Measurements from ENCODE around the gene G6PC3. TPM values are rescaled to one million over a fixed set of nuclear protein-coding genes. Genes with fewer than 3 reads are reported as not detected.

Gene G6PC3
- total and polyA plus RNA-seq, 7 donors: 8.4 to 45.5 (median 25.7) TPM

DNA sequence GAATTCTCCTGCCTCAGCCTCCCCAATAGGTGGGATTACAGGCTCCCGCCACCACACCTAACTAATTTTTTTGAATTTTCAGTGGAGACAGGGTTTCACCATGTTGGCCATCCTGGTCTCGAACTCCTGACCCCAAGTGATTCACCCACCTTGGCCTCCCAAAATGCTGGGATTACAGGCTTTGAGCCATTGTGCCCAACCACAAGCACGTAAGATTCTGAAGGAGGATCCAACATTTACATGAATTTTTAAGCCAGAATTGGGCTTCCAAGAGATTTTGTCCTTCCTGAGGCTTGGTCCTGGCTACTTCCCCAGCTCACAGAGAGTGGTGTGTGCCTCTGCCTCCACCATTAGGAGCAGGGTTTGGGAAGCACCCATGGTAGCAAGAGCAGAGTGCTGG, 11.1 kb downstream of the G6PC3 start:
- no peak overlapping the region for H3K4me3 ChIP-seq
- peaks cover 31 to 97% (median 66%) of the 10 kb centered on the region in 4 donors for H3K36me3 ChIP-seq
- H3K9me3 ChIP-seq: no peaks in the 10 kb centered on the region
- no peaks in the 10 kb centered on the region for H3K27me3 ChIP-seq
- intact Hi-C loops (cut with DNase I): loop anchor here (5.0 kb wide), 1 partner anchor 841 kb away; no protein-coding TSS in a partner anchor
- DNase-seq: no peak
- TF ChIP-seq POLR2AphosphoS5 (IDR thresholded peaks at IDR 0.05) (no peak), EP300 (IDR thresholded peaks at IDR 0.05) (no peak), POLR2A (IDR thresholded peaks at IDR 0.05) (no peak)
- TF ChIP-seq, protein P1, sequence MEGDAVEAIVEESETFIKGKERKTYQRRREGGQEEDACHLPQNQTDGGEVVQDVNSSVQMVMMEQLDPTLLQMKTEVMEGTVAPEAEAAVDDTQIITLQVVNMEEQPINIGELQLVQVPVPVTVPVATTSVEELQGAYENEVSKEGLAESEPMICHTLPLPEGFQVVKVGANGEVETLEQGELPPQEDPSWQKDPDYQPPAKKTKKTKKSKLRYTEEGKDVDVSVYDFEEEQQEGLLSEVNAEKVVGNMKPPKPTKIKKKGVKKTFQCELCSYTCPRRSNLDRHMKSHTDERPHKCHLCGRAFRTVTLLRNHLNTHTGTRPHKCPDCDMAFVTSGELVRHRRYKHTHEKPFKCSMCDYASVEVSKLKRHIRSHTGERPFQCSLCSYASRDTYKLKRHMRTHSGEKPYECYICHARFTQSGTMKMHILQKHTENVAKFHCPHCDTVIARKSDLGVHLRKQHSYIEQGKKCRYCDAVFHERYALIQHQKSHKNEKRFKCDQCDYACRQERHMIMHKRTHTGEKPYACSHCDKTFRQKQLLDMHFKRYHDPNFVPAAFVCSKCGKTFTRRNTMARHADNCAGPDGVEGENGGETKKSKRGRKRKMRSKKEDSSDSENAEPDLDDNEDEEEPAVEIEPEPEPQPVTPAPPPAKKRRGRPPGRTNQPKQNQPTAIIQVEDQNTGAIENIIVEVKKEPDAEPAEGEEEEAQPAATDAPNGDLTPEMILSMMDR (IDR thresholded peaks at IDR 0.05): no peak
- H3K4me1 ChIP-seq: peaks cover 0 to 9% (median 6%) of the 10 kb centered on the region in 4 donors
- no peak overlapping the region for H3K27ac ChIP-seq
- WGBS, 2 donors: 95 to 97% methylated on average over 3 of the region's 3 CpGs

DNA sequence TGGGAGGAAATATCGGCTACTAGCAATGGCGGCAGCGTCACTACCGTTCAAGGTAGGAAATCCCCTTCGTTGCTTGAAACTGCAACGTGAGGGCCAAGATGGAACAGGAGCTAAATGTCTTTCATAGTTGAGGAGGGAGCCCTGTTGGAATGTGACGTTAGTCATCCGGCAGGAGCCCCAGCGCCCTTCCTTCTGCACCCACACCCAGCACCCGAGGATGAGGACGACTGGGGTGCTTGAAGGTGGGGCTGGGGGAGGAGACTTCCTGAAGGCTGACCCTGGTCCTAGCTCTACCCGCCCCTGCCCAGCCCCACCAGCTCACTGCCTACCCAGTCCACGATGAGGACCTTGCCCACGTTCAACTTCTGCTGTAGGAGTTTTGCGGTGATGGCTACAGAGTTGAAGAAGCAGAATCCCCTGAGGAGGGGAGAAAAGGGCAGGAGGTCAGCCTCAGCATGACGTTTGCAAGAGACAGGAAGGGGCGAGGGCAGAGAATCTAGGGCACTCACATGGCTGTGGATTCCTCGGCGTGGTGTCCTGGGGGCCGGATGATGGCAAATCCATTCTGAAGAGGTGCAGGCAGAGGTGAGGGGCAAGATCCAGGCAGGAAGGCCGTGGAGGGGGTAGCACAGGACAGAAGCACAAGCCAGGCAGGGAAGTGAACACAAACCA, 11.9 kb downstream of the G6PC3 start:
- H3K36me3 ChIP-seq: peaks cover 31 to 90% (median 60%) of the 10 kb centered on the region in 4 donors
- intact Hi-C loops (cut with DNase I): loop anchor here (5.0 kb wide), 1 partner anchor 840 kb away; no protein-coding TSS in a partner anchor
- no peaks in the 10 kb centered on the region for H3K9me3 ChIP-seq
- no peak for DNase-seq
- H3K4me3 ChIP-seq: no peak overlapping the region
- H3K27me3 ChIP-seq: no peaks in the 10 kb centered on the region
- WGBS, 2 donors: 88 to 90% methylated on average over 21 of the region's 21 CpGs
- TF ChIP-seq EP300 (IDR thresholded peaks at IDR 0.05): no peak
- no peak for TF ChIP-seq POLR2A (IDR thresholded peaks at IDR 0.05)
- TF ChIP-seq POLR2AphosphoS5 (IDR thresholded peaks at IDR 0.05): no peak
- TF ChIP-seq, protein P1 (IDR thresholded peaks at IDR 0.05): no peak
- H3K4me1 ChIP-seq: peaks cover 0 to 16% (median 13%) of the 10 kb centered on the region in 4 donors
- no peak overlapping the region for H3K27ac ChIP-seq

DNA sequence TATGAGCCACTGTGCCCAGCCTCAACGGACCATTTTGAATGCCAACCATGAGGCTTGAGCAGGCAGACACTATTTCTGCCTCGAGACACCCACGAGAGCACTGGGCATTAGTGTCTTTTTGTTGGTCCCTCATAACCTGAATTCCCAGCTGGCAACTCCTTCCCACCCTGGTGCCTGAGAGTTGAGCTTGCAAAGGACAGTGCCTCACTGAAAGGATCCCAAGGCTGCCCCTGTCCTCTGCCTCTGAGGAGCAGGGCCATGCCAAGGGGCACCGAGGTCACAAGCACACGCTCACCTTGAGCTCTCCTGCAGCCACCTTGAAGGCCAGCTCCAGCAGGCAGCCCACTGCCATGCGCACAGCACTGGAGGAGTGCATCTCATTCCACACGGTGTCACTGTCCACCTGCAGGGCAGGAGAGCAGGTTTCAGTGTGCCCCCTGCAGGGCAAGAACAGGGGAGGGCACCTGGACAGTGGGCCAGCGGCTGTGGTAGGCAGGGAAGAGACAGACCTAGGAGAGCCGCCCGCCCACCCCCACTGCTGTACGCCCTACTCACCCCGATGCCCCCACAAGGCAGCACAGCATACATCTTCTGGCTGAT, 12.8 kb downstream of the G6PC3 start:
- no peaks in the 10 kb centered on the region for H3K9me3 ChIP-seq
- no peak overlapping the region for H3K4me3 ChIP-seq
- 84 to 86% methylated on average over 12 of the region's 12 CpGs for WGBS, 2 donors
- no peak for DNase-seq
- no peaks in the 10 kb centered on the region for H3K27me3 ChIP-seq
- intact Hi-C loops (cut with DNase I): loop anchor here (5.0 kb wide), 1 partner anchor 839 kb away; no protein-coding TSS in a partner anchor
- peaks cover 28 to 88% (median 56%) of the 10 kb centered on the region in 4 donors for H3K36me3 ChIP-seq
- no peak for TF ChIP-seq POLR2A (IDR thresholded peaks at IDR 0.05)
- TF ChIP-seq, protein P1 (IDR thresholded peaks at IDR 0.05): no peak
- TF ChIP-seq EP300 (IDR thresholded peaks at IDR 0.05): no peak
- no peak for TF ChIP-seq POLR2AphosphoS5 (IDR thresholded peaks at IDR 0.05)
- H3K4me1 ChIP-seq: peaks cover 0 to 19% (median 15%) of the 10 kb centered on the region in 4 donors
- H3K27ac ChIP-seq: no peak overlapping the region

DNA sequence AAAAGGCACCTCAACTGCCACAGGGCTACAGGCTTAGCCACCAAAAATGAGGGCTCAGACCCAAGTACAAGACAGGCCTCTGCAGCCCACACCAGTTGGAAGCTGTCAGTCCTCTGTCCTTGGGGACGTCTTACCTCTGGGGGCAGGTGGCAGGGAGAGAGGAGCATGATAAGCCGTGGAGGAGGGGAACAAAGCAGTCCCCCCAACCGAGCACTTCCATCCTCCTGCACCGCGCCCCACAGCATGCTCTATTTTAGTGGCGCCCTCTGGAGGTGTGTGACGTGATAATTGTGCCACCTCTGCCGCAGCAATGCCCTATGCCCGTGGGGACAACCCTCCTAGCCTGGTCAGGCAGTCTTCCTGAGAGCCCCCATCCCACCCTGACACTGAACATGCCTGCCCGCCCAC, 13.6 kb downstream of the G6PC3 start:
- no peak overlapping the region for H3K27ac ChIP-seq
- H3K27me3 ChIP-seq: no peaks in the 10 kb centered on the region
- peaks cover 0 to 19% (median 15%) of the 10 kb centered on the region in 4 donors for H3K4me1 ChIP-seq
- H3K36me3 ChIP-seq: peaks cover 20 to 88% (median 51%) of the 10 kb centered on the region in 4 donors
- no peak for DNase-seq
- intact Hi-C loops (cut with DNase I): loop anchor here (5.0 kb wide), 1 partner anchor 838 kb away; no protein-coding TSS in a partner anchor
- no peak overlapping the region for H3K4me3 ChIP-seq
- H3K9me3 ChIP-seq: no peaks in the 10 kb centered on the region
- WGBS, 2 donors: 71 to 83% methylated on average over 10 of the region's 10 CpGs
- TF ChIP-seq POLR2A (IDR thresholded peaks at IDR 0.05) (no peak), POLR2AphosphoS5 (IDR thresholded peaks at IDR 0.05) (no peak)

DNA sequence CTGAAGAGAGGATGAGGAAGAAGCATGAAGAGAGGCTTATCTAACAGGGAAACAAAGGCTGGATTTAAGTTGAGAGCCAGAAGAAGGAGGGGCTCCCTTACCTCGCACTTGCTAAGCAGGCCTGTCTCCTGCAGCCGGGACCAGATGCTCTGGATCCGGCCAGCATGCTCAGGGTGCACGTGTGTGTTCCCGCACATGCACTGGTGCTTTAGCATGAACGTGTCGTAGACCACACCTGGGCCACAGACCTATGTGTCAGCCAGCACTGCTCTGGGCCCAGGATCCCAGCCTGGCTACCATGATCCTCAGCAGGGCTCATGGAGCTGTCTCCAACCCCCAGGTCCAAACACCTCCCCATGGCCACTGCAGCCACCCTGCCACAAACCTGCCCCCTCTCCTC, 14.4 kb downstream of the G6PC3 start:
- intact Hi-C loops (cut with DNase I): loop anchor here (5.0 kb wide), 1 partner anchor 837 kb away; no protein-coding TSS in a partner anchor

More for the DNA sequence above, 14.4 kb downstream of the G6PC3 start:
- Histone ChIP-seq H3K27me3 (no peaks in the 10 kb centered on the region), H3K4me3 (no peak overlapping the region), H3K36me3 (peaks cover 20 to 84% (median 52%) of the 10 kb centered on the region in 4 donors), H3K9me3 (no peaks in the 10 kb centered on the region), H3K4me1 (peaks cover 0 to 19% (median 15%) of the 10 kb centered on the region in 4 donors), H3K27ac (no peak overlapping the region)
- DNase-seq: no peak
- WGBS, 2 donors: 91 to 93% methylated on average over 7 of the region's 7 CpGs
- TF ChIP-seq POLR2A (IDR thresholded peaks at IDR 0.05) (no peak), POLR2AphosphoS5 (IDR thresholded peaks at IDR 0.05) (no peak), EP300 (IDR thresholded peaks at IDR 0.05) (no peak)
- TF ChIP-seq, protein P1 (IDR thresholded peaks at IDR 0.05): no peak

Measured in sigmoid colon (tissue), 7 donors.